ENCODE data around the gene OR6T1.

DNA sequence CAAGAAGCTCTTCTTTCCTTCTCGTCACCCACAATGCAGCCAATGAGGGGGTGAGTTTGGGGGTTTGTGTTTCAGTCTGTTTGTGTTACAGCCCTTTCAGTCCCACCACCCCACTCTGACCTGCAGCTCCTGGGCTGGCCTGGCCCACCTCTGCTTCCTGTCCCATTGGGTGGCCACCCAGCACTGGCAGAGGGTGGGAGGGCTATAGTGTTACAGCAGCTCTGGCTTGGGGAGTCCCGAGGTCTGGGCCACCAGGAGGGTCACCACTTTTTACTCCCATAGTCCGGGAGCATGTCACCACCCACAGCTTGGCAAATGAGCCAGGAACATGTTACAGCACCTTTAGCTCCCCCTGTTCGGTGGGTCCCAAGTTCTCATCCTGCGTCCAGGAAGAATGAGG, 35.7 kb upstream of the OR6T1 start:
- TF ChIP-seq, protein P1, sequence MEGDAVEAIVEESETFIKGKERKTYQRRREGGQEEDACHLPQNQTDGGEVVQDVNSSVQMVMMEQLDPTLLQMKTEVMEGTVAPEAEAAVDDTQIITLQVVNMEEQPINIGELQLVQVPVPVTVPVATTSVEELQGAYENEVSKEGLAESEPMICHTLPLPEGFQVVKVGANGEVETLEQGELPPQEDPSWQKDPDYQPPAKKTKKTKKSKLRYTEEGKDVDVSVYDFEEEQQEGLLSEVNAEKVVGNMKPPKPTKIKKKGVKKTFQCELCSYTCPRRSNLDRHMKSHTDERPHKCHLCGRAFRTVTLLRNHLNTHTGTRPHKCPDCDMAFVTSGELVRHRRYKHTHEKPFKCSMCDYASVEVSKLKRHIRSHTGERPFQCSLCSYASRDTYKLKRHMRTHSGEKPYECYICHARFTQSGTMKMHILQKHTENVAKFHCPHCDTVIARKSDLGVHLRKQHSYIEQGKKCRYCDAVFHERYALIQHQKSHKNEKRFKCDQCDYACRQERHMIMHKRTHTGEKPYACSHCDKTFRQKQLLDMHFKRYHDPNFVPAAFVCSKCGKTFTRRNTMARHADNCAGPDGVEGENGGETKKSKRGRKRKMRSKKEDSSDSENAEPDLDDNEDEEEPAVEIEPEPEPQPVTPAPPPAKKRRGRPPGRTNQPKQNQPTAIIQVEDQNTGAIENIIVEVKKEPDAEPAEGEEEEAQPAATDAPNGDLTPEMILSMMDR (IDR thresholded peaks at IDR 0.05): no peak
- TF ChIP-seq EZH2 (IDR thresholded peaks at IDR 0.05; ENCODE audit: borderline replicate concordance, insufficient read depth, low read depth, low read length, poor library complexity, severe bottlenecking): no peak
